Karpas-422 (cell line): ENCODE data around the gene SI. TPM values are rescaled to one million over a fixed set of nuclear protein-coding genes. Genes with fewer than 3 reads are reported as not detected.

Source experiments
- small RNA-seq: library from RNA; depleted of rRNA; stranded (forward); fragments of <200 nt; gene quantifications from one replicate; pipeline ENCODE3, GENCODE V24; 2014
- total RNA-seq: library from RNA; depleted of rRNA; stranded (reverse); fragments of >200 nt; shearing (Covaris generic); gene quantifications from 2 replicates; pipeline ENCODE4 v1.2.3, GENCODE V29; 2014; ENCODE audit warnings: low replicate concordance; rRNA removed

SI gene
- total RNA-seq, 1 experiment from 2014 or later: not detected

Small RNA genes within 50 kb of the gene (small RNA-seq; reads per million reads assigned to genes)
- not detected for gene RF00019

Other genes with a start within 250 kb of the SI start
- not detected in 2 replicates for gene SLITRK3, start 117.9 kb upstream of the SI start, total RNA-seq